ENCODE data around the gene IQCM.

The IQCM gene

GRCh38 chr4:149785696-149786431 lies 29.8 kb downstream of the IQCM start:
- Histone ChIP-seq H3K36me3 (ENCODE audit: control insufficient read depth in 2 of 2, insufficient read depth in 1 of 2, low read length in 2 of 2) (no peaks in the 10 kb centered on the region), H3K9me3 (ENCODE audit: control insufficient read depth, insufficient read depth, low read depth, low read length) (no peaks in the 10 kb centered on the region), H3K4me3 (ENCODE audit: low read depth, low read length) (no peak overlapping the region), H3K4me1 (ENCODE audit: control insufficient read depth, insufficient read depth, low read length) (no peaks in the 10 kb centered on the region), H3K27ac (ENCODE audit: extremely low read depth, low read depth, low read length) (no peak overlapping the region)
- ChIA-PET POLR2A (no interaction called here), CTCF (no interaction called here)
- TF ChIP-seq ZBTB48 (tag by site-specific recombination; IDR thresholded peaks at IDR 0.05) (no peak), ZNF112 (tag by site-specific recombination; IDR thresholded peaks at IDR 0.05) (no peak), ZNF423 (tag by site-specific recombination; IDR thresholded peaks at IDR 0.05) (no peak), ZNF416 (tag by site-specific recombination; IDR thresholded peaks at IDR 0.05) (no peak), ZNF843 (tag by site-specific recombination; IDR thresholded peaks at IDR 0.05) (no peak), ZFP3 (tag by site-specific recombination; IDR thresholded peaks at IDR 0.05; ENCODE audit: low read depth) (no peak), ZNF785 (tag by site-specific recombination; IDR thresholded peaks at IDR 0.05) (no peak), REST (tag by site-specific recombination; IDR thresholded peaks at IDR 0.05) (no peak), GLI4 (tag by site-specific recombination; IDR thresholded peaks at IDR 0.05) (no peak), ZNF404 (tag by site-specific recombination; IDR thresholded peaks at IDR 0.05) (no peak), ZNF639 (tag by site-specific recombination; IDR thresholded peaks at IDR 0.05) (no peak), KLF7 (tag by site-specific recombination; IDR thresholded peaks at IDR 0.05; ENCODE audit: borderline replicate concordance) (no peak), REPIN1 (tag by site-specific recombination; IDR thresholded peaks at IDR 0.05; ENCODE audit: low read depth) (no peak), ZBTB26 (tag by site-specific recombination; optimal IDR thresholded peaks at IDR 0.05) (no peak), ZNF473 (tag by site-specific recombination; IDR thresholded peaks at IDR 0.05) (no peak), SP2 (tag by site-specific recombination; IDR thresholded peaks at IDR 0.05) (no peak), ZSCAN18 (tag by site-specific recombination; IDR thresholded peaks at IDR 0.05) (no peak)

GRCh38 chr4:149784018-149784417 lies 31.6 kb downstream of the IQCM start:
- ChIA-PET POLR2A (no interaction called here), CTCF (no interaction called here)
- Histone ChIP-seq H3K36me3 (ENCODE audit: control insufficient read depth in 2 of 2, insufficient read depth in 1 of 2, low read length in 2 of 2) (no peaks in the 10 kb centered on the region), H3K27ac (ENCODE audit: extremely low read depth, low read depth, low read length) (no peak overlapping the region), H3K9me3 (ENCODE audit: control insufficient read depth, insufficient read depth, low read depth, low read length) (no peaks in the 10 kb centered on the region), H3K4me1 (ENCODE audit: control insufficient read depth, insufficient read depth, low read length) (no peaks in the 10 kb centered on the region), H3K4me3 (ENCODE audit: low read depth, low read length) (no peak overlapping the region)
- TF ChIP-seq ZNF184 (tag by site-specific recombination; IDR thresholded peaks at IDR 0.05) (no peak), ZNF518A (tag by site-specific recombination; conservative IDR thresholded peaks at IDR 0.05; ENCODE audit: low read depth) (no peak), ZFP41 (tag by site-specific recombination; IDR thresholded peaks at IDR 0.05; ENCODE audit: borderline replicate concordance) (no peak), ZFP37 (tag by site-specific recombination; IDR thresholded peaks at IDR 0.05) (no peak), ZNF776 (tag by site-specific recombination; IDR thresholded peaks at IDR 0.05; ENCODE audit: borderline replicate concordance) (no peak), ZNF324 (tag by site-specific recombination; IDR thresholded peaks at IDR 0.05) (no peak)
